Measurements from ENCODE around the gene FOXP1.
A peak's percentile ranks its signal among the peaks of the same experiment; 100 is the strongest.

FOXP1 gene

GRCh38 chr3:71395927-71396695 lies 187.4 kb downstream of the FOXP1 start:
- no peak overlapping the region for H3K4me3 ChIP-seq (ENCODE audit: low read depth, low read length)
- in situ Hi-C loops (cut with HindIII; ENCODE audit: low sequenced_read_pairs), result no loop called here
- TF ChIP-seq CTCF (IDR thresholded peaks at IDR 0.05; ENCODE audit: low read depth, low read length), result no peak
- DNase-seq (ENCODE audit: low read depth, low spot score), result peak; percentile 44

- no peak for DNase-seq (ENCODE audit: low read depth, low spot score)
- H3K4me3 ChIP-seq (ENCODE audit: low read depth, low read length), result no peak overlapping the region
- TF ChIP-seq CTCF (IDR thresholded peaks at IDR 0.05; ENCODE audit: low read depth, low read length), result no peak
- in situ Hi-C loops (cut with HindIII; ENCODE audit: low sequenced_read_pairs), result no loop called here
Measured at GRCh38 chr3:71395470-71395869, 188.1 kb downstream of the FOXP1 start.

- TF ChIP-seq CTCF (IDR thresholded peaks at IDR 0.05; ENCODE audit: low read depth, low read length), result no peak
- no peak overlapping the region for H3K4me3 ChIP-seq (ENCODE audit: low read depth, low read length)
- DNase-seq (ENCODE audit: low read depth, low spot score), result no peak
- in situ Hi-C loops (cut with HindIII; ENCODE audit: low sequenced_read_pairs), result no loop called here
Measured at GRCh38 chr3:71393745-71394144, 189.8 kb downstream of the FOXP1 start.

GRCh38 chr3:71393093-71393492 lies 190.4 kb downstream of the FOXP1 start:
- in situ Hi-C loops (cut with HindIII; ENCODE audit: low sequenced_read_pairs), result no loop called here
- DNase-seq (ENCODE audit: low read depth, low spot score), result no peak
- no peak for TF ChIP-seq CTCF (IDR thresholded peaks at IDR 0.05; ENCODE audit: low read depth, low read length)
- no peak overlapping the region for H3K4me3 ChIP-seq (ENCODE audit: low read depth, low read length)

GRCh38 chr3:71392251-71392650 lies 191.3 kb downstream of the FOXP1 start:
- no peak overlapping the region for H3K4me3 ChIP-seq (ENCODE audit: low read depth, low read length)
- no peak for DNase-seq (ENCODE audit: low read depth, low spot score)
- no peak for TF ChIP-seq CTCF (IDR thresholded peaks at IDR 0.05; ENCODE audit: low read depth, low read length)
- in situ Hi-C loops (cut with HindIII; ENCODE audit: low sequenced_read_pairs), result no loop called here

GRCh38 chr3:71391361-71391760 lies 192.2 kb downstream of the FOXP1 start:
- no peak for DNase-seq (ENCODE audit: low read depth, low spot score)
- in situ Hi-C loops (cut with HindIII; ENCODE audit: low sequenced_read_pairs), result no loop called here
- no peak for TF ChIP-seq CTCF (IDR thresholded peaks at IDR 0.05; ENCODE audit: low read depth, low read length)
- H3K4me3 ChIP-seq (ENCODE audit: low read depth, low read length), result no peak overlapping the region

All from astrocyte of the spinal cord (primary cell).